ACC112 (cell line): ENCODE data around the gene GSTA5.

Experiments
- H2AFZ ChIP-seq: fragments of 200-600 bp; sonication (generic); one replicate; pipeline ENCODE4 v1.6.0; 2017; ENCODE audit warnings: antibody characterized with exemption, low read length; ENCODE audit not compliant: unreplicated experiment
- H3K27ac ChIP-seq: fragments of 200-600 bp; sonication (generic); 2 replicates; pipeline ENCODE4 v1.5.1; 2014; ENCODE audit warnings: low read depth, mild to moderate bottlenecking, antibody characterized with exemption, low read length, moderate library complexity
- H3K27me3 ChIP-seq: fragments of 200-600 bp; sonication (generic); 2 replicates; pipeline ENCODE4 v1.6.1; 2014; ENCODE audit warnings: mild to moderate bottlenecking, antibody characterized with exemption, low read length, moderate library complexity, mixed read lengths; ENCODE audit not compliant: insufficient read depth
- H3K36me3 ChIP-seq: fragments of 200-600 bp; sonication (generic); 2 replicates; pipeline ENCODE4 v1.6.1; 2016; ENCODE audit warnings: mild to moderate bottlenecking, antibody characterized with exemption, low read length, moderate library complexity, mixed read lengths; ENCODE audit not compliant: insufficient read depth
- H3K4me1 ChIP-seq: fragments of 200-600 bp; sonication (generic); one replicate; pipeline ENCODE4 v1.6.1; 2016; ENCODE audit warnings: low read length, mixed read lengths; ENCODE audit not compliant: insufficient read depth, unreplicated experiment, control insufficient read depth
- H3K4me3 ChIP-seq: fragments of 200-600 bp; sonication (generic); 2 replicates; pipeline ENCODE4 v1.5.1; 2014; ENCODE audit warnings: mild to moderate bottlenecking, low read depth, low read length
- H3K79me2 ChIP-seq: fragments of 200-600 bp; sonication (generic); one replicate; pipeline ENCODE4 v1.6.0; 2016; ENCODE audit warnings: low read length; ENCODE audit not compliant: control insufficient read depth, unreplicated experiment, insufficient read depth

GSTA5 gene

GRCh38 chr6:52840763-52841585, at the start of gene GSTA5:
Gene GSTA5 (minus strand): TSS chr6:52840813.
- Histone ChIP-seq H3K4me3 (no peak within 1 kb of the TSS), H3K27me3 (peaks cover 35% of the 10 kb centered on the region)

GRCh38 chr6:52890018-52890417, 49.4 kb upstream of the GSTA5 start:
- Histone ChIP-seq H3K36me3 (no peaks in the 10 kb centered on the region), H3K4me3 (no peak overlapping the region), H2AFZ (no peak overlapping the region), H3K4me1 (no peaks in the 10 kb centered on the region), H3K27me3 (0 out of 2 replicates have a peak, but pooled peaks cover 3% of the 10 kb centered on the region), H3K79me2 (no peaks in the 10 kb centered on the region), H3K27ac (no peak overlapping the region)

More at GRCh38 chr6:52840763-52841585, at the start of gene GSTA5:
- Histone ChIP-seq H3K27ac (no peak within 1 kb of the TSS), H3K79me2 (no peaks in the 10 kb centered on the region), H2AFZ (no peak within 1 kb of the TSS), H3K36me3 (no peaks in the 10 kb centered on the region), H3K4me1 (no peaks in the 10 kb centered on the region)

GRCh38 chr6:52887910-52888524, 47.4 kb upstream of the GSTA5 start:
- H3K36me3 ChIP-seq: no peaks in the 10 kb centered on the region
- H3K27ac ChIP-seq: no peak overlapping the region
- no peak overlapping the region for H2AFZ ChIP-seq
- H3K79me2 ChIP-seq: no peaks in the 10 kb centered on the region
- no peak overlapping the region for H3K4me3 ChIP-seq
- 0 out of 2 replicates have a peak, but pooled peaks cover 3% of the 10 kb centered on the region for H3K27me3 ChIP-seq
- H3K4me1 ChIP-seq: no peaks in the 10 kb centered on the region

- H3K27ac ChIP-seq: no peak overlapping the region
- no peaks in the 10 kb centered on the region; the same call in 1 of the 2 replicates for H3K27me3 ChIP-seq
- no peaks in the 10 kb centered on the region for H3K36me3 ChIP-seq
- H2AFZ ChIP-seq: peak overlapping the region; percentile 89
- H3K79me2 ChIP-seq: no peaks in the 10 kb centered on the region
- peaks cover 5% of the 10 kb centered on the region for H3K4me1 ChIP-seq
- H3K4me3 ChIP-seq: peak overlapping the region; percentile 80
These were observed 41.6 kb upstream of the GSTA5 start for GRCh38 chr6:52881996-52882841.

GRCh38 chr6:52881662-52881995, 41.0 kb upstream of the GSTA5 start:
- H3K4me1 ChIP-seq: peaks cover 11% of the 10 kb centered on the region
- H3K79me2 ChIP-seq: no peaks in the 10 kb centered on the region
- H3K4me3 ChIP-seq: peak overlapping the region; percentile 80
- no peak overlapping the region for H3K27ac ChIP-seq
- no peaks in the 10 kb centered on the region; the same call in 1 of the 2 replicates for H3K27me3 ChIP-seq
- peak overlapping the region; percentile 89 for H2AFZ ChIP-seq
- no peaks in the 10 kb centered on the region for H3K36me3 ChIP-seq

GRCh38 chr6:52877786-52878185, 37.2 kb upstream of the GSTA5 start:
- H3K79me2 ChIP-seq: no peaks in the 10 kb centered on the region
- peaks cover 18% of the 10 kb centered on the region for H3K27me3 ChIP-seq
- H3K36me3 ChIP-seq: no peaks in the 10 kb centered on the region
- no peak overlapping the region for H3K27ac ChIP-seq
- no peak overlapping the region for H3K4me3 ChIP-seq
- H2AFZ ChIP-seq: no peak overlapping the region
- H3K4me1 ChIP-seq: peaks cover 13% of the 10 kb centered on the region

GRCh38 chr6:52877168-52877567, 36.6 kb upstream of the GSTA5 start:
- Histone ChIP-seq H3K79me2 (no peaks in the 10 kb centered on the region), H3K4me3 (no peak overlapping the region), H2AFZ (no peak overlapping the region), H3K4me1 (peaks cover 13% of the 10 kb centered on the region), H3K27me3 (peaks cover 24% of the 10 kb centered on the region), H3K27ac (no peak overlapping the region), H3K36me3 (no peaks in the 10 kb centered on the region)

- Histone ChIP-seq H3K79me2 (no peaks in the 10 kb centered on the region), H2AFZ (no peak overlapping the region), H3K4me3 (no peak overlapping the region), H3K36me3 (no peaks in the 10 kb centered on the region), H3K4me1 (peaks cover 13% of the 10 kb centered on the region), H3K27ac (no peak overlapping the region), H3K27me3 (peaks cover 30% of the 10 kb centered on the region)
These were observed 35.6 kb upstream of the GSTA5 start for GRCh38 chr6:52876056-52876787.

- Histone ChIP-seq H3K4me3 (no peak overlapping the region), H3K27ac (no peak overlapping the region), H3K4me1 (peaks cover 6% of the 10 kb centered on the region), H3K36me3 (no peaks in the 10 kb centered on the region), H3K79me2 (no peaks in the 10 kb centered on the region), H2AFZ (no peak overlapping the region), H3K27me3 (peaks cover 36% of the 10 kb centered on the region)
These were observed 31.4 kb upstream of the GSTA5 start for GRCh38 chr6:52872031-52872430.

- Histone ChIP-seq H3K27me3 (peaks cover 36% of the 10 kb centered on the region), H3K4me3 (no peak overlapping the region), H3K79me2 (no peaks in the 10 kb centered on the region), H3K4me1 (peaks cover 2% of the 10 kb centered on the region), H3K27ac (no peak overlapping the region), H3K36me3 (no peaks in the 10 kb centered on the region), H2AFZ (no peak overlapping the region)
These were observed 31.0 kb upstream of the GSTA5 start for GRCh38 chr6:52871621-52872020.
